Stimulated activated CD4-positive, alpha-beta T cell treated with anti-CD3 and anti-CD28 coated beads, Interleukin-2, amount 100 ng/mL, for 48 hours (primary cell): ENCODE results near the gene ARHGEF19.
"Not testable (repeated sequence)": the region's sequence is repeated elsewhere in the genome, so short reads cannot be mapped to it uniquely, and the experiment has no call there.

Source experiments
- DNase-seq, 2 donors: peaks; one replicate each; pipeline ENCODE4 v3.0.0-alpha.2; 2020

The ARHGEF19 gene

GRCh38 chr1:16212251-16212961 lies at the start of gene ARHGEF19:
ARHGEF19 (minus strand) TSS chr1:16212652; CDS start chr1:16209054, 3,598 bp downstream.
- DNase-seq: no peak

GRCh38 chr1:16262067-16262466 lies 49.6 kb upstream of the ARHGEF19 start:
- DNase-seq: no peak

GRCh38 chr1:16260814-16261213 lies 48.4 kb upstream of the ARHGEF19 start:
- no peak for DNase-seq

GRCh38 chr1:16258591-16259135 lies 46.2 kb upstream of the ARHGEF19 start:
- no peak for DNase-seq

GRCh38 chr1:16257968-16258367 lies 45.5 kb upstream of the ARHGEF19 start:
- no peak for DNase-seq

- DNase-seq: not testable (repeated sequence)
These were observed 45.1 kb upstream of the ARHGEF19 start for GRCh38 chr1:16257556-16257955.

- no peak for DNase-seq
These were observed 44.0 kb upstream of the ARHGEF19 start for GRCh38 chr1:16256478-16256877.

- DNase-seq: no peak
These were observed 41.9 kb upstream of the ARHGEF19 start for GRCh38 chr1:16254263-16254928.

- DNase-seq: no peak
These were observed 41.0 kb upstream of the ARHGEF19 start for GRCh38 chr1:16253332-16253922.

GRCh38 chr1:16252912-16253311 lies 40.5 kb upstream of the ARHGEF19 start:
- DNase-seq: no peak

GRCh38 chr1:16251381-16251780 lies 38.9 kb upstream of the ARHGEF19 start:
- DNase-seq: no peak

GRCh38 chr1:16250524-16251251 lies 38.2 kb upstream of the ARHGEF19 start:
- DNase-seq: no peak

GRCh38 chr1:16249596-16250241 lies 37.3 kb upstream of the ARHGEF19 start:
- DNase-seq: no peak

GRCh38 chr1:16248603-16249516 lies 36.4 kb upstream of the ARHGEF19 start:
- DNase-seq: no peak

- DNase-seq: no peak
These were observed 35.6 kb upstream of the ARHGEF19 start for GRCh38 chr1:16248007-16248436.

GRCh38 chr1:16247441-16247840 lies 35.0 kb upstream of the ARHGEF19 start:
- no peak for DNase-seq

GRCh38 chr1:16246961-16247360 lies 34.5 kb upstream of the ARHGEF19 start:
- DNase-seq: no peak

GRCh38 chr1:16246239-16246638 lies 33.8 kb upstream of the ARHGEF19 start:
- not testable (repeated sequence) for DNase-seq

GRCh38 chr1:16245476-16246196 lies 33.2 kb upstream of the ARHGEF19 start:
- no peak for DNase-seq

- DNase-seq: no peak
These were observed 32.3 kb upstream of the ARHGEF19 start for GRCh38 chr1:16244650-16245285.
